GM06990 (cell line): ENCODE measurements around the gene SHROOM2.

ENCODE experiments used
- DNase-seq: peaks from one replicate; pipeline ENCODE4 v3.0.0-alpha.2; 2011; ENCODE audit not compliant: insufficient read length; ENCODE audit errors: extremely low read depth
- H3K27me3 ChIP-seq: replicated peaks from 2 replicates; pipeline ENCODE4 v1.6.0; 2011; ENCODE audit warnings: low read length; ENCODE audit not compliant: control insufficient read depth, insufficient read depth
- H3K36me3 ChIP-seq: 2 replicates; pipeline ENCODE4 v1.5.1; 2011; ENCODE audit warnings: low read length; ENCODE audit not compliant: control insufficient read depth, insufficient read depth
- H3K4me3 ChIP-seq: replicated peaks from 2 replicates; pipeline ENCODE4 v1.5.1; 2011; ENCODE audit warnings: low read depth, mild to moderate bottlenecking, control low read depth, low read length
- CTCF ChIP-seq: IDR thresholded peaks from 2 replicates; pipeline ENCODE4 v1.5.1; 2011; ENCODE audit warnings: low read length, control low read depth, mild to moderate bottlenecking, inconsistent platforms; ENCODE audit not compliant: insufficient read depth, poor library complexity, severe bottlenecking

Gene SHROOM2

GRCh38 chrX:9912351-9913145 lies 126.3 kb downstream of the SHROOM2 start:
- no peak for DNase-seq
- H3K4me3 ChIP-seq = no peak overlapping the region
- H3K27me3 ChIP-seq = no peaks in the 10 kb centered on the region
- no peaks in the 10 kb centered on the region for H3K36me3 ChIP-seq
- TF ChIP-seq CTCF = no peak

- no peak for TF ChIP-seq CTCF
- Histone ChIP-seq H3K4me3 (no peak overlapping the region), H3K36me3 (no peaks in the 10 kb centered on the region), H3K27me3 (no peaks in the 10 kb centered on the region)
- no peak for DNase-seq
Measured at GRCh38 chrX:9913146-9913433, 126.9 kb downstream of the SHROOM2 start.

- DNase-seq = no peak
- Histone ChIP-seq H3K27me3 (peaks cover 1% of the 10 kb centered on the region; the same call in 1 of the 2 replicates), H3K4me3 (no peak overlapping the region), H3K36me3 (no peaks in the 10 kb centered on the region)
- no peak for TF ChIP-seq CTCF
Measured at GRCh38 chrX:9917861-9918260, 131.6 kb downstream of the SHROOM2 start.

- no peak for TF ChIP-seq CTCF
- Histone ChIP-seq H3K36me3 (no peaks in the 10 kb centered on the region), H3K27me3 (peaks cover 1% of the 10 kb centered on the region; the same call in 1 of the 2 replicates), H3K4me3 (no peak overlapping the region)
- DNase-seq = no peak
Measured at GRCh38 chrX:9919632-9920172, 133.5 kb downstream of the SHROOM2 start.

- H3K4me3 ChIP-seq = no peak overlapping the region
- DNase-seq = no peak
- no peaks in the 10 kb centered on the region for H3K36me3 ChIP-seq
- peaks cover 1% of the 10 kb centered on the region for H3K27me3 ChIP-seq
- TF ChIP-seq CTCF = no peak
Measured at GRCh38 chrX:9921407-9921806, 135.2 kb downstream of the SHROOM2 start.
